HUES6 (cell line): Measurements from ENCODE around the gene SDCCAG8.

Experiments
- H3K27ac ChIP-seq: 2 replicates; pipeline ENCODE4 v1.7.0; 2013; ENCODE audit warnings: low read depth, mild to moderate bottlenecking, low read length, inconsistent platforms
- H3K27me3 ChIP-seq: 2 replicates; pipeline ENCODE4 v1.6.1; 2013; ENCODE audit warnings: low read length; ENCODE audit not compliant: control insufficient read depth, insufficient read depth
- H3K36me3 ChIP-seq: 2 replicates; pipeline ENCODE4 v1.6.1; 2013; ENCODE audit warnings: low read length; ENCODE audit not compliant: control insufficient read depth, insufficient read depth
- H3K4me1 ChIP-seq: 2 replicates; pipeline ENCODE4 v1.6.1; 2013; ENCODE audit warnings: low read length; ENCODE audit not compliant: control insufficient read depth, insufficient read depth
- H3K4me3 ChIP-seq: 2 replicates; pipeline ENCODE4 v1.5.1; 2013; ENCODE audit warnings: low read depth, low read length
- H3K9ac ChIP-seq: one replicate; pipeline ENCODE4 v1.6.1; 2013; ENCODE audit warnings: mild to moderate bottlenecking, low read length
- H3K9me3 ChIP-seq: 2 replicates; pipeline ENCODE4 v1.6.1; 2013; ENCODE audit warnings: low read depth, low read length; ENCODE audit not compliant: control insufficient read depth, insufficient read depth

SDCCAG8 gene

DNA sequence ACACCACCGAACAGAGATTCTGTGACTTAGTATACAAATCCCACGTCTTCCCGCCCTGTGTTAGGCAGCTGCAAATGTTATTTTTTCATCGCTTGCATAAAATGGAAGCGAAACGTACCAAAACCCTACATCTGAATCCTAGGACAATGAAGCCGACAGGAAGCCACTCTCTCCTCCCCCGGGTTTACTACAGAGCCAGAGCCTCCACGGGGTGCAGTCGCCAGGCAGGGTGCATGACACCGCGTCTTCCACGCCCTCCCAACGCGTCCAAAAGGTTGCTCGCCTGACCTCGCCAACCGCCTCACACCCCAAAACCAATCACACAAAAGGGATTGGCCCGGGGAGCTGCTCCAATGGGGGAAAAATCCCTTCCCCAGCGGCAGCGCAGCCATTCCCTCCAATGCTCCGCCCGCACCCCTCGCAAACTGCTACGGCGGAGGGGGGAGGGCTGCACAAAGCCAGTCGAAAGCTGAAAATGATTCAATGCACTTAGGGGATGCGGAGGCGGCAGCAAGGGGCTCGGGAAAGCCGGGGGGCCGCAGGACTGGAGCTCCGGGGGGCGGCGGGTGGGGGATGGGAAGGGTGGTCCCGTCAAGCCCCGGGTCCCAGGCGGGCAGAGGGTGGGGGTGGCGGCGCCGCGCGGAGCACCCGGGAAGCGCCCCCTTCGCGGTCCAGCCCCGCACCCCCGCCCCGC lies 1.5 kb upstream of the SDCCAG8 start:
- peak overlapping the region; percentile 91 for H3K9ac ChIP-seq
- peaks cover 10% of the 10 kb centered on the region; the same call in 1 of the 2 replicates for H3K4me1 ChIP-seq
- H3K27me3 ChIP-seq = no peaks in the 10 kb centered on the region
- peak overlapping the region; percentile 71; the same call in 1 of the 2 replicates for H3K27ac ChIP-seq
- H3K36me3 ChIP-seq = no peaks in the 10 kb centered on the region
- H3K4me3 ChIP-seq = peak overlapping the region; percentile 76
- no peaks in the 10 kb centered on the region for H3K9me3 ChIP-seq

GRCh38 chr1:243254927-243255790 lies 682 bp upstream of the SDCCAG8 start, which contains the start of gene CEP170:
TSS of gene CEP170 (minus strand) at chr1:243255281. CDS start at chr1:243225280, 30,001 bp downstream.
- Histone ChIP-seq H3K9me3 (no peaks in the 10 kb centered on the region), H3K4me1 (peaks cover 10% of the 10 kb centered on the region; the same call in 1 of the 2 replicates), H3K27ac (peak within 1 kb of the TSS; percentile 71; the same call in 1 of the 2 replicates), H3K4me3 (peak within 1 kb of the TSS; percentile 76), H3K9ac (peak within 1 kb of the TSS; percentile 91), H3K27me3 (no peaks in the 10 kb centered on the region), H3K36me3 (no peaks in the 10 kb centered on the region)

- Histone ChIP-seq H3K9ac (peak overlapping the region; percentile 79), H3K9me3 (no peaks in the 10 kb centered on the region), H3K4me1 (0 out of 2 replicates have a peak, but pooled peaks cover 9% of the 10 kb centered on the region), H3K27ac (no peak overlapping the region), H3K36me3 (no peaks in the 10 kb centered on the region), H3K27me3 (no peaks in the 10 kb centered on the region), H3K4me3 (peak overlapping the region; percentile 76)
Measured at GRCh38 chr1:243256590-243256989, 749 bp downstream of the SDCCAG8 start.

GRCh38 chr1:243257189-243257588 lies 1.3 kb downstream of the SDCCAG8 start:
- H3K4me1 ChIP-seq = 0 out of 2 replicates have a peak, but pooled peaks cover 4% of the 10 kb centered on the region
- H3K27me3 ChIP-seq = no peaks in the 10 kb centered on the region
- H3K9ac ChIP-seq = no peak overlapping the region
- H3K4me3 ChIP-seq = no peak overlapping the region
- no peak overlapping the region for H3K27ac ChIP-seq
- no peaks in the 10 kb centered on the region for H3K9me3 ChIP-seq
- no peaks in the 10 kb centered on the region for H3K36me3 ChIP-seq

DNA sequence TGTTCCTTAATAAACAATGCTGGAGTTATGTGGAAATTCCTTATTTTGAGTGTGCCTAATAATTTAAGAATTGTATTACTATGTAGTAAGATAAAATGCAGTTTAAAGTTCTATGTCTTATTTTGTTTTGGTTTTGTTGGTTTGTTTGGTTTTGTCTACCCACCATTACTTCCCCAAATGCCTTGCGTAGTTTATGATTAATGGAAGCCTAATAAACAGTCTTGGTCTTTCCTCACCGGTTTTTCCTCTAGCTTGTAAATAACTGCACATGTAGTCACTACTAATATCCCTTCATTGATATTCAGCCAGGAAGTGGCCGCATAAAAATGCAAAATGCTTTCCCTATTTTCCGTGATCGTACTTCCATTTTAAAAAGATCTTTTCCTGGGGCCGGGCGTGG lies 2.9 kb downstream of the SDCCAG8 start:
- H3K9ac ChIP-seq = no peak overlapping the region
- no peaks in the 10 kb centered on the region for H3K36me3 ChIP-seq
- H3K9me3 ChIP-seq = 0 out of 2 replicates have a peak, but pooled peaks cover 2% of the 10 kb centered on the region
- 0 out of 2 replicates have a peak, but pooled peaks cover 4% of the 10 kb centered on the region for H3K4me1 ChIP-seq
- no peak overlapping the region for H3K27ac ChIP-seq
- H3K27me3 ChIP-seq = no peaks in the 10 kb centered on the region
- H3K4me3 ChIP-seq = no peak overlapping the region

GRCh38 chr1:243260221-243260880 lies 4.5 kb downstream of the SDCCAG8 start:
- Histone ChIP-seq H3K36me3 (no peaks in the 10 kb centered on the region), H3K27me3 (no peaks in the 10 kb centered on the region), H3K27ac (no peak overlapping the region), H3K9me3 (0 out of 2 replicates have a peak, but pooled peaks cover 5% of the 10 kb centered on the region), H3K9ac (no peak overlapping the region), H3K4me3 (no peak overlapping the region), H3K4me1 (0 out of 2 replicates have a peak, but pooled peaks cover 4% of the 10 kb centered on the region)

DNA sequence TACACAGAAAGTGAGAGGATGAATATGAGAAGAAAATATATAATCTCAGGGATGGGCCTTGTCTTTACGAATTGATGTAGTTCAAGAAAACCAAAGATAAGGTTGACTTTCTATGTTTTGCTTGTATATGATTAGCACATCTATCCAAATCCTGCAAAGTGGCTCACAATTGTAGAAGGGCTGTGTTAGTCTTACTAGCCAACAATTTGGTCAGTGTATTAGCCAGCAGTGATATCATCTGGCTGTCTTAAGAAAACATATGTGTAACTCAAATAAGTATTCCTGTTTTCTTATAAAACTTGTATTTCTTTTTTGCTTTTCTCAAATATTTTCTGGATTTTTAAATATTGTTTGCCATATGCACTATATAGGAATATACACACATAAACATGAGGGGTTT lies 5.5 kb downstream of the SDCCAG8 start:
- Histone ChIP-seq H3K4me1 (0 out of 2 replicates have a peak, but pooled peaks cover 4% of the 10 kb centered on the region), H3K9ac (no peak overlapping the region), H3K36me3 (no peaks in the 10 kb centered on the region), H3K4me3 (no peak overlapping the region), H3K9me3 (0 out of 2 replicates have a peak, but pooled peaks cover 5% of the 10 kb centered on the region), H3K27ac (no peak overlapping the region), H3K27me3 (no peaks in the 10 kb centered on the region)

GRCh38 chr1:243264717-243265116 lies 8.9 kb downstream of the SDCCAG8 start:
- H3K36me3 ChIP-seq = no peaks in the 10 kb centered on the region
- no peak overlapping the region for H3K27ac ChIP-seq
- H3K27me3 ChIP-seq = no peaks in the 10 kb centered on the region
- no peak overlapping the region for H3K9ac ChIP-seq
- peaks cover 11% of the 10 kb centered on the region for H3K4me1 ChIP-seq
- no peak overlapping the region for H3K4me3 ChIP-seq
- H3K9me3 ChIP-seq = 0 out of 2 replicates have a peak, but pooled peaks cover 5% of the 10 kb centered on the region

DNA sequence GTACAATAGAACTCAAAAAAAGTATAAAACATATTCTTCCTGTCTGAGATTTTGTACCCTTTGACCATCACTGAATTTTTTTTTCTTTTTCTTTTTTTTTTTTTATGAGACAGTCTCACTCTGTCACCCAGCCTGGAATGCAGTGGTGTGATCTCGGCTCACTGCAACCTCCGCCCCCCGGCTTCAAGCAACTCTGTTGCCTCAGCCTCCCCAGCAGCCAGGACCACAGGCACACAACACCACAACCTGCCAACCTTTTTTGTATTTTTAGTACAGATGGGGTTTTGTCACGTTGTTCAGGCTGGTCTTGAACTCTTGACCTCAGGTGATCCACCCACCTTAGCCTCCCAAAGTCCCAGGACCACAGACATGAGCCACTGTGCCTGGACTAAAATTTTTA lies 10.4 kb downstream of the SDCCAG8 start:
- H3K9ac ChIP-seq = no peak overlapping the region
- 0 out of 2 replicates have a peak, but pooled peaks cover 5% of the 10 kb centered on the region for H3K9me3 ChIP-seq
- H3K36me3 ChIP-seq = no peaks in the 10 kb centered on the region
- no peaks in the 10 kb centered on the region for H3K27me3 ChIP-seq
- peaks cover 18% of the 10 kb centered on the region for H3K4me1 ChIP-seq
- no peak overlapping the region for H3K4me3 ChIP-seq
- H3K27ac ChIP-seq = no peak overlapping the region

- Histone ChIP-seq H3K4me1 (peaks cover 18% of the 10 kb centered on the region), H3K9me3 (0 out of 2 replicates have a peak, but pooled peaks cover 5% of the 10 kb centered on the region), H3K27ac (no peak overlapping the region), H3K36me3 (no peaks in the 10 kb centered on the region), H3K4me3 (no peak overlapping the region), H3K27me3 (no peaks in the 10 kb centered on the region), H3K9ac (no peak overlapping the region)
Measured at GRCh38 chr1:243267471-243267880, 11.6 kb downstream of the SDCCAG8 start.
